ENCODE measurements around the gene VANGL1.
A peak's percentile ranks its signal among the peaks of the same experiment; 100 is the strongest.
"Not testable (repeated sequence)": the region's sequence is repeated elsewhere in the genome, so short reads cannot be mapped to it uniquely, and the experiment has no call there.

Gene VANGL1

GRCh38 chr1:115641762-115642167 lies at the start of gene VANGL1:
Gene VANGL1 (plus strand): TSS chr1:115641970. CDS start chr1:115651414, 9,444 bp downstream.
- no peak for DNase-seq (ENCODE audit: low read depth in 3 of 3, low spot score in 1 of 3)

DNA sequence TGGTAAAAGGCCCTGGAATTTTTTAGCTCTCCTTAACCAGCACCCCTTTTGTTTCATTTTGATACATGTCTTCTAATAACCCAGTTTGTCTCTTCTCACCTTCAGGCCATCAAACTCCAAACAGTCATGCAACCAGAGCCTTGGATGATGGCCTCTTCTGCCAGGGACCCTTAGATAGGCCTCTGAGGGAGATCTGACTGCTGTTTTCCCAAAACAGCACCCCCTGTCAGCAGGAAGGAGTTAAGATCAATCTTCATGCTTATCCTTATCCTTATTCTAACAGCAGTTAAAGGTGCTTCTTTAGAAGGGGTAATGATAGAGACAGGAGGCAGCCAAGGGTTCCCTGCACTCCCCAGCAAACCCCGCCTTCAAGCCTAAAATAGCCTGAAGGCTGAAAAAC lies 49.5 kb upstream of the VANGL1 start:
- no peak for DNase-seq (ENCODE audit: low read depth in 3 of 3, low spot score in 1 of 3)

DNA sequence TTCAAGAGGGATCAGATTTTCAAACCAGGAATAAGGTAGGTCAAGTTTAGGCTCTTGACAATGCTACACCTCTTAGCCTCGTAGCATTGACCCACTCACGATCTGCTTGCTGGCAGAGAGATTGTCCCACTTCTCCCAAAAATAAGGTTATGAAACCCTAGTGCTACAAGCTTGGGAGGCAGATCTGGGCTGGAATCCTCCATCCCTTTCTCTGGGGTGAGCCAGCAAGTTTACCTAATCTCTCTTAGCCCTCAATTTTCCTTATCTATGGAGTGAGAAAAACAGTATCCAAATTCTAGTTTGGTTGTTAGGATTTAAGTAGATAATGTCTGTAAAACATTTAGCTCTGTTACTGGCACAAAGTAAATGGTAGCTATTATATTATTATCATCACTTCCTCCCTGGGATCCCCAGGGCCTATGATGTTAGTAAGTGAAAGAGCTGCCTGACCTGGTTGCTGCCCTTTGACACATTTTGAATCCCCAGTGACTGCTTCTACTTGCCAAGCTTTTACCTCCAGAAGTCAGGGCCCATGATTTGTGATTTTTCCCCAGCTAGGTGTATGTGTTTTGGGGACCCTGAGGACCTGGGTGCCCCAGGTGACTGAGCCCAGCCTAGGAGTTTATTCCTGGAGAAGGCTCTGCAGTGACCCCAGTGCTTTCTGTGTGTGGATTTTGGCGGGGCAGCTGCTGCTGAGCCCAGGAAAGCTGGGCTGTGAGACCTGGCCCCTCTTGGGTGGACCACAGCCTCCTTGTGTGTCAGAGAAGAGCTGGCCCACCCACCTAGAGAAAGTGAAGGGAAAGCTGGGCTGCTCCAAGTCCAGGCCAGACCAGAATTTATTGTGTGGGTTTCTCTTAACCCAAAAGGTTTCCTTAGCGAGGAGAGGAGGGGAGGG lies 48.2 kb upstream of the VANGL1 start:
- no peak for DNase-seq (ENCODE audit: low read depth in 3 of 3, low spot score in 1 of 3)

DNA sequence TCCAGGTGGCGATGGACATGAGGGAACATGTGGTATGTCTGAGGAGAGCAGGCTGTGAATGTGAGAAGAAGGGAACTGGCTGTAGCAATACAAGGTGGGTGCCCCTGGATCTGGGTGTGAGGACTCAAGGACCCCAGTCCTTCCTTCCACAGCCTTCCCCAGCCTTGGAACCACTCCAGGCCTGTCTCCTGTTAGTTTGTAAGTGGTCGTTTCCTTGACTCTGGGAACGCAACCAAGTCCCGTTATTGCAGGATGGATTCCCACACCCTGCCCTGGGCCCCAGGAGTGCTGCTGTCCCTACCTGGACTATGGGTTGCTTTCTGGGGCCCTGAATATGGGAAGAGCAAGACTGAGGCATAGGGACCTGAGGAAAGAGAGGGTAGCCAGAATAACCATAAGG lies 47.2 kb upstream of the VANGL1 start:
- DNase-seq (ENCODE audit: low read depth in 3 of 3, low spot score in 1 of 3): no peak

- DNase-seq (ENCODE audit: low read depth in 3 of 3, low spot score in 1 of 3): peak in 2 of 3 donors; percentile 11 to 51
Measured at GRCh38 chr1:115595279-115596079, 46.3 kb upstream of the VANGL1 start.

DNA sequence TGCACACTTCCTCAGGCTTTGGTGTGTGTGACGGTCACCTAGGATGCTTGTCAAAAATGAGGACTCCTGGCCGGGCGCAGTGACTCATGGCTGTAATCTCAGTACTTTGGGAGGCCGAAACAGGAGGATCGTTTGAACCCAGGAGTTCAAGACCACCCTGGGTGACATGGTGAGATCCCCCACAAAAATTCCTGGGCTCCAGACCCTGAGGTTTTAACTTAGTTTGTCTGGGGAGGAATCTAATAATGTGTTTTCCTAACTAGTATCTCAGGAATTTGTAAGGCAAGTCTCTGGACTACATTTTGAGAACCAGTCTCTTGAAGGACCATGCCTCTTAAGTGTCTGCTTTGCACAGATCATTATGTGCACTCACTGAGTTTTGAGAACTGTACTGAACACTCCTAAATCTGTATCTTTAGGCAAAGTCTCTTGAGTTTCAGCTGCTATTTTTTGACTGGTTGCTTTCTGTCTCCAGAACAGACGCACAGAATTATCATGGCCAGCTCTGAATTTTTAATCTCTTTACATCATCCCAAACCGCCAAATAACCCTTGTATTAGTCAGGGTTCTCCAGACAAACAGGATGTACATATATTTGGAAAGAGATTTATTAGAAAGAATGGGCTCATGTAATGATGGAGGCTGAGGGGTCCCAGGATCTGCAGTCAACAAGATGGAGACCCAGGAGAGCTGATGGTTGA lies 45.5 kb upstream of the VANGL1 start:
- DNase-seq (ENCODE audit: low read depth in 3 of 3, low spot score in 1 of 3): no peak

GRCh38 chr1:115604508-115604907 lies 37.3 kb upstream of the VANGL1 start:
- DNase-seq (ENCODE audit: low read depth in 3 of 3, low spot score in 1 of 3): no peak

GRCh38 chr1:115606305-115606704 lies 35.5 kb upstream of the VANGL1 start:
- DNase-seq (ENCODE audit: low read depth in 3 of 3, low spot score in 1 of 3): no peak

DNA sequence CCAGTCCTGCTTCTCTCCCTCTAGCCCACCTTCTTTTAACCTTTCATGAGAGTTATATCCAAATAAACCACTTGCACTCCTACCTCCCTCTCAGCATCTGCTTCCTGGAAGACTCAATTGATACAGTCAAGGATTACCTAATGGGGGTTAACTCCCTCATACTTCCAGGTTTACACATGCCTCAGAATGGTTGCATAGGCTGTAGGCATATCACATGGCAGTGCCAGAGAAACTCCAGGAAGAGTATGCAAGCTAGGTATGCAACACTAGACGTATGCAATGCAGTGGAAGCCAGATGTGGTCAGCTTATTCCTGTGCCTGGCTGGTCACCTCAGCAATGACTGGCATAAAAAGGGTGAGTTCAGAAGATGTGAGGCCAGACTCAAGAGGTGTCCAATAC lies 32.7 kb upstream of the VANGL1 start:
- no peak for DNase-seq (ENCODE audit: low read depth in 3 of 3, low spot score in 1 of 3)

- DNase-seq (ENCODE audit: low read depth in 3 of 3, low spot score in 1 of 3): no peak
Measured at GRCh38 chr1:115613767-115614166, 28.0 kb upstream of the VANGL1 start.

DNA sequence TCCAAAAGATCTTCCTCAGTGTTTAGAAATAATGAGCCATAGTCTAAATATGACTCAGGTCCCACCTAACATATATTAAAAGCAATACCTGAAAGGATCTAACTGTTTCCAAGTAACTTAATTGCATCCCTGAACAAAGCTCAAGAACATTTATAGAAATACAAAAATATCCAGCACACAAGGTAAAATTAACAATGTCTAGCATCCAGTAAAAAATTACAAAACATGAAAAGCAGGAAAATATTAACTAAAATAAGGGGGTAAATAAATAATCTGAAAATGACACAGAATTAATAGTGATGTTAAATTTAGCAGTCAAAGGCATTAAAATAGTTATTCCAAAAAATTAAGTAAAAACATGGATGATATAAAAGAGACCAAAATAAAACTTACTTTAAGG lies 21.3 kb upstream of the VANGL1 start:
- DNase-seq (ENCODE audit: low read depth in 3 of 3, low spot score in 1 of 3): no peak

DNA sequence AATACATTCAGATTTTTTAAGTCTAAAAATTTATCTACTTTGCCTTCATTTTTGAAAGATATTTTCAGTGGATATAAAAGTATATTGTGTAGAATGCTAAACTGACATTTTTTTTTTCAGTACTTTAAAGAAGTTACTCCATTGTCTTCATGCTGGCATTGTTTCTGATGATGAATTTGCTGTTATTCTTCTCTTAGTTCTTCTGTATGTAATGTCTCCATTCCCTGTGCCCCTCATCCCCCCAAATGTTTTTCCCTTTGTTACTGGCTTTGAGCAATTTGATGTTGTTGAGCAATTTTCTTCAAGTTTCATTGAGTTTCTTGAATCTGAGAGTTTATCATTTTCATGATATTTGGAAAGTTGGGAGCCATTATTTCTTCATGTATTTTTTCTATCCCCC lies 20.8 kb upstream of the VANGL1 start:
- no peak for DNase-seq (ENCODE audit: low read depth in 3 of 3, low spot score in 1 of 3)

GRCh38 chr1:115624859-115625258 lies 16.9 kb upstream of the VANGL1 start:
- DNase-seq (ENCODE audit: low read depth in 3 of 3, low spot score in 1 of 3): no peak

DNA sequence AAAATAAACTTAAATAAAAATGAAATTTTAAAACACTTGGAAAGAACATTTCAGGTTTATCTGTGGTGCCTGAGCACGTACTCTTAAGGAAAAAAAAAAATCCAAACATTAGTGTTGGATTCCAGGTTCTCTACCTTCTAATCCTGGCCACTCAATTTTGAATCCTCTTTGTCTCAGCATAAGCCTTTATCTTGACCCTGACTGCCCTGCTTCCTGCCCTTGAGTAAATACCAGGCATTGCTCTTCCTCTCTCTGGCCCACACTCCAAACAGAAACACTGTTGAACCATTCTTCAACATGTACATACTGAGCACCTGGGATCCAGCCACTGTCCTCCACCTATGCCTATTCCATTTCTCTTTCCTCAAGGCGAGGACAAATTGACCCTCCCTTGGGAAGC lies 11.4 kb upstream of the VANGL1 start:
- no peak for DNase-seq (ENCODE audit: low read depth in 3 of 3, low spot score in 1 of 3)

- no peak for DNase-seq (ENCODE audit: low read depth in 3 of 3, low spot score in 1 of 3)
Measured at GRCh38 chr1:115632251-115633026, 9.3 kb upstream of the VANGL1 start.

DNA sequence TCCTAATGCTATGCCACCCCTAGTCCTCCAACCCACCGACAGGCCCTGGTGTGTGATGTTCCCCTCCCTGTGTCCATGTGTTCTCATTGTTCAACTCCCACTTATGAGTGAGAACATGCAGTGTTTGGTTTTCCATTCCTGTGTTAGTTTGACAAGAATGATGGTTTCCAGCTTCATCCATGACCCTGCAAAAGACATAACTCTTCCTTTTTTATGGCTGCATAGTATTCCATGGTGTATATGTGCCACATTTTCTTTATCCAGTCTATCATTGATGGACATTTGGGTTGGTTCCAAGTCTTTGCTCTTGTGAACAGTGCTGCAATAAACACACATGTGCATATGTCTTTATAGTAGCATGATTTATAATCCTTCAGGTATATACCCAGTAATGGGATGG lies 8.2 kb upstream of the VANGL1 start:
- not testable (repeated sequence) for DNase-seq (ENCODE audit: low read depth in 3 of 3, low spot score in 1 of 3)

GRCh38 chr1:115637247-115637646 lies 4.5 kb upstream of the VANGL1 start:
- DNase-seq (ENCODE audit: low read depth in 3 of 3, low spot score in 1 of 3): not testable (repeated sequence)

GRCh38 chr1:115640384-115640783 lies 1.4 kb upstream of the VANGL1 start:
- no peak for DNase-seq (ENCODE audit: low read depth in 3 of 3, low spot score in 1 of 3)

- DNase-seq (ENCODE audit: low read depth in 3 of 3, low spot score in 1 of 3): no peak
Measured at GRCh38 chr1:115642168-115643072, 650 bp downstream of the VANGL1 start.

DNA sequence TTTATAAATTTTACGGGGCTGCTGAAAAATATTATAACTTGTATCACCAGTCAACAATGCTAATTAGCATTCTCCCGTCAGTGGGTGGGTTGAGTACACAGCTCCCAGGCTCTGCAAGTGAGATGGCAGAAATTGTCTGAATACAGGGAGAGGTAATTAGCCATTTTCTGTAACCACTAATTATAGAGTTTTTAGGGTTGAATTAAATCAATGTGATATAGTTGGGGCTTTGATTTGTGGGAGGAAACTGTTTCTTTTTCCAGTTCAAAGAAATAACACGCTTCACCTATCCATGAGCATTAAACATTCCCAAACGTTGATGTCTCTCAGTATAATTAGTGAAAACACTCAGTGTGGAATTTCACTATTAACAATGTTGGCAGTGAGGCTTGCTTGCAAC lies 1.5 kb downstream of the VANGL1 start:
- no peak for DNase-seq (ENCODE audit: low read depth in 3 of 3, low spot score in 1 of 3)

Data from stimulated activated CD4-positive, alpha-beta T cell treated with anti-CD3 and anti-CD28 coated beads, TNF-alpha, amount 100 ng/mL, for 1 hour (primary cell).